GM12801 (cell line): ENCODE results near the gene VAV3.

Experiments
- CTCF ChIP-seq: IDR thresholded peaks from one replicate; pipeline ENCODE4 v1.5.1; 2011; ENCODE audit warnings: control low read depth; ENCODE audit not compliant: insufficient read length; ENCODE audit errors: extremely low read depth

Gene VAV3

GRCh38 chr1:107604825-107605224 lies 360.2 kb downstream of the VAV3 start:
- TF ChIP-seq CTCF, result no peak

- TF ChIP-seq CTCF, result no peak
These were observed 364.3 kb downstream of the VAV3 start for GRCh38 chr1:107600607-107601160.

DNA sequence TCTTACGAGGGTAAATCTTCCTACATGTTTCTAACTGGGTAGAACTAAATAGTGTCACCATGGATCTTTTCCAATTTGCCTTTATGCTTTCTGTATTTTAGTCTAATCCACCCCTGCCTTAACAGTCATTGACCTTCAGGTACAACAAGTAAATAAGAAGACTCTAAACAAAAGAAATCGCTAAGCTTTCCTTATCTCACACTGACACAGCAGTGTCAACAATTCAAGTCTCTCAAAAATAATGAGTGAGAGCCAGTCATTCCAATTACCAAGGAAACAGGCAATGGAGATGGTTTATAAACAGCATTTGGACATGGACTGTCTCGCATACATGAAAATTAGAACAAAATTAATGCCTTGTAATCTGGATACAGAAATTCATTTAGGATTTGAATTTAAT lies 365.8 kb downstream of the VAV3 start:
- no peak for TF ChIP-seq CTCF

DNA sequence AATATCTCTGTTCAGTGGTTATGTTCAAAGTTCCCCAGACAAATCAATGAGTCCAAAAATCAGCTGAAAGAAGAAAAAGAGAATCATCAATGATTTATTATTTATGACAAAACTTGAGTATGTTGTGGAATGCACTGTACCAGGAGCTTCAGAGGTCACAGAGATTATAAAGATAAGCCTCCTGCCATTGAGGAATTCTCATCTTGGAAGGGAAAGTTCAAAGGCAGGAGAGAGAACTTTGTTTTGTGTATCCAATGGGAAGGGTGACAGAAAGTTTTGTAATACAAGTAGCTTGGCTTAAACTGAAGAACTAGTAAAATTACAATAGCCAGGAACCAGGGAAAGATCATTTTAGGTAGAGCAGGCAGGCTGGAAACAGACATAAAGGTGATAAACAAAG lies 367.7 kb downstream of the VAV3 start:
- TF ChIP-seq CTCF, result no peak

DNA sequence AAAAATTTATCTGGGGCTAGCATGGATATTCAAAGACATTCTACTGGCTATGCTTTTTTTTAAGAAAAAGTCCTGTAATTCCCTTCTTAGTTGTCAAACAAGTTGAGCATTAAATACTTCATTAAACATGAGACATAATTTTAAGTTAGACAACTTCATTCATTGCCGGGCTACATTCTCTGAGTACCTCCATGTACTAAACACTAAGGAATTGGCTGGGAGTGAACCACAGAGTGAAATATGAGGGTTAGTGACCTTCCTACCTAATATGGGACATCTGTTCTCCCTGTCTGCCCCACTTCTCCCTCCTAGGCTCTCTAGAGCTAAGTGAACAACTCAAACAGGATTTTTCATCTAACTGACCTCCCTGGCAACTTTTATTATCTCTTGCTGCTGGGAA lies 370.4 kb downstream of the VAV3 start:
- no peak for TF ChIP-seq CTCF

GRCh38 chr1:107593501-107594209 lies 371.3 kb downstream of the VAV3 start:
- TF ChIP-seq CTCF, result no peak

DNA sequence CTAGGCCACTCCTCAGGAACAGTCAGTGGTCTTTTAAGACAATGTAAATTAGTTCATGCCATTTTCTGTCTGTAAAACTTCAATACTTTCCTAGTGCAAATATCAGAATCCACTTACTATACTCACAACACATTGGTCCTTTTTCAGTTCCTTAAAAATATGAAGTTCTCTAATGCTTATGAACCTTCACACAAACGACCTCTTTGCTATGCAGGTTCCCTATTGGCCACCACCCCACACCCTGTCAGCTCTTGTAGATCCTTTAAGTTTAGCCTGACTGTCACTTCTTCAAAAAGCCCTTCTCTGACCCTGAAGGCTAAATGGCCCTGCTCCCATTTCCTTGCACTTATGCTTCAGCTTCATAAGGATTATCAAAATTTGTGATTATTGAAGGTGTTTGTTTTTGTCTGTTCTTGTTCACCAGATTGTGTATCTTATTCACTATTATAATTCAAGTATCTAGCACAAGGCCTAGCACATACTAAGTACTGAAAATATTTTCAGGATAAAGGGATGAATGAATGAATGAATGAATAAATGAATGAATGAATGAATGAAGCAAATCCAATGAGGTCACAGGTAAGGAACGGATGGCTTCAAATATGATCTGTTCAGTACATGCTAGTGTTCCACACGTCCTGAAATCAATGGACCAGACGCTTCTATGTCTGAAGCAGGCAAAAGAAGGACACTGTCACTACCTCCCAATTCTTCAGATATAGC lies 373.9 kb downstream of the VAV3 start:
- no peak for TF ChIP-seq CTCF
